HCT116 (cell line): ENCODE measurements around the gene GOLPH3L. TPM values are rescaled to one million over a fixed set of nuclear protein-coding genes. Genes with fewer than 3 reads are reported as not detected.

Experiments
- ATAC-seq: fragments of 200-7000 bp; cut with Tn5 transposase; 2 replicates; pipeline ENCODE4 v1.9.1; 2020; ENCODE audit warnings: mild to moderate bottlenecking, moderate library complexity
- BruUV-seq: library from RNA; stranded (reverse); fragments of 400-500 nt; replicated peaks from 2 replicates; lab custom pipeline; 2021; lab: Mats Ljungman, UMichigan
- CTCF ChIA-PET: fragments of 300-600 bp; sonication (Branson Sonifier 250); formaldehyde crosslinking; loops from one replicate; lab custom pipeline; 2021; ENCODE audit warnings: antibody characterized with exemption; lab: Charles Lee
- POLR2A ChIA-PET: fragments of 300-600, 350-600 bp; sonication (Branson Sonifier 250); formaldehyde crosslinking; loops from one replicate; lab custom pipeline; 2021; ENCODE audit warnings: antibody characterized with exemption; lab: Charles Lee
- RAD21 ChIA-PET, 2 experiments: fragments of 300-600 bp; sonication (Branson Sonifier 250); formaldehyde crosslinking; loops; one replicate each; lab custom pipeline; 2023; ENCODE audit warnings: low total read pairs in 2 of 2; ENCODE audit not compliant: uncharacterized antibody in 2 of 2, unreplicated experiment in 2 of 2, low non-redundant PET in 1 of 2; lab: Charles Lee
- DNase-seq: peaks from one replicate; pipeline ENCODE4 v3.0.0-alpha.2; 2010; ENCODE audit warnings: low read depth, low spot score
- H2AFZ ChIP-seq: fragments of 200-600 bp; shearing (Covaris generic), sonication (generic); 2 replicates; pipeline ENCODE4 v1.6.1; 2017; ENCODE audit warnings: low read depth, mixed run types, mixed read lengths, antibody characterized with exemption, low read length; ENCODE audit not compliant: poor library complexity, severe bottlenecking
- H3K27ac ChIP-seq: 2 replicates; pipeline ENCODE4 v1.5.1; 2012; ENCODE audit warnings: low read depth, low read length
- H3K27me3 ChIP-seq: fragments of 200-600 bp; sonication (generic); 2 replicates; pipeline ENCODE4 v1.6.1; 2016; ENCODE audit warnings: mixed run types, low read length, mixed read lengths; ENCODE audit not compliant: insufficient read depth
- H3K36me3 ChIP-seq, 2 experiments: fragments of 200-500 bp in 1 of 2; fragments of 200-600 bp in 1 of 2; sonication (Bioruptor generic) in 1 of 2; sonication (generic) in 1 of 2; 2 replicates each; pipeline versions ENCODE4 v1.5.1 to v1.6.1; 2014 to 2016; ENCODE audit warnings: low read length in 2 of 2, inconsistent platforms in 1 of 2, mixed read lengths in 1 of 2, mixed run types in 1 of 2; ENCODE audit not compliant: insufficient read depth in 2 of 2, control insufficient read depth in 1 of 2
- H3K4me1 ChIP-seq, 2 experiments: fragments of 200-600 bp in 1 of 2; sonication (generic) in 1 of 2; 2 replicates each; pipeline versions ENCODE4 v1.5.1 to v1.6.1; 2012 to 2017; ENCODE audit warnings: low read length in 2 of 2, inconsistent platforms in 1 of 2, mild to moderate bottlenecking in 1 of 2, mixed read lengths in 1 of 2, mixed run types in 1 of 2, moderate library complexity in 1 of 2; ENCODE audit not compliant: insufficient read depth in 2 of 2, control insufficient read depth in 1 of 2
- H3K4me2 ChIP-seq: fragments of 200-600 bp; sonication (generic); 2 replicates; pipeline ENCODE4 v1.6.1; 2017; ENCODE audit warnings: mixed run types, low read length, mixed read lengths
- H3K4me3 ChIP-seq, 2 experiments: fragments of 200-600 bp in 1 of 2; sonication (generic) in 1 of 2; replicated peaks in 1 of 2; 2 replicates each; pipeline ENCODE4 v1.5.1; 2011 to 2016; ENCODE audit warnings: low read length in 2 of 2, control low read depth in 1 of 2, low read depth in 1 of 2, mild to moderate bottlenecking in 1 of 2, mixed read lengths in 1 of 2, mixed run types in 1 of 2
- H3K79me2 ChIP-seq: fragments of 200-600 bp; sonication (generic); 2 replicates; pipeline ENCODE4 v1.6.1; 2017; ENCODE audit warnings: mild to moderate bottlenecking, mixed run types, low read length, moderate library complexity, mixed read lengths; ENCODE audit not compliant: insufficient read depth
- H3K9ac ChIP-seq: fragments of 200-600 bp; sonication (generic); 2 replicates; pipeline ENCODE4 v1.6.1; 2016; ENCODE audit warnings: low read length, mixed read lengths
- H3K9me2 ChIP-seq: fragments of 200-600 bp; sonication (generic), shearing (Covaris generic); 2 replicates; pipeline ENCODE4 v1.6.1; 2017; ENCODE audit warnings: mixed run types, mild to moderate bottlenecking, moderate library complexity; ENCODE audit not compliant: insufficient read depth
- H3K9me3 ChIP-seq, 2 experiments: fragments of 200-500 bp in 1 of 2; fragments of 200-600 bp in 1 of 2; sonication (Bioruptor generic) in 1 of 2; sonication (generic) in 1 of 2; 2 replicates each; pipeline ENCODE4 v1.6.1; 2014 to 2017; ENCODE audit warnings: low read length in 2 of 2, mixed read lengths in 2 of 2, inconsistent platforms in 1 of 2, low read depth in 1 of 2, mild to moderate bottlenecking in 1 of 2, mixed run types in 1 of 2, moderate library complexity in 1 of 2; ENCODE audit not compliant: control insufficient read depth in 1 of 2, insufficient read depth in 1 of 2
- H4K20me1 ChIP-seq: fragments of 200-600 bp; sonication (generic), shearing (Covaris generic); 2 replicates; pipeline ENCODE4 v1.6.1; 2017; ENCODE audit warnings: mixed run types, mild to moderate bottlenecking, moderate library complexity; ENCODE audit not compliant: insufficient read depth
- CBX3 ChIP-seq: IDR thresholded peaks from 2 replicates; pipeline ENCODE4 v1.6.1; 2012; ENCODE audit warnings: low read depth
- CEBPB ChIP-seq: IDR thresholded peaks from 2 replicates; pipeline ENCODE4 v1.6.1; 2012; ENCODE audit warnings: low read depth
- EGR1 ChIP-seq: IDR thresholded peaks from 2 replicates; pipeline ENCODE4 v1.6.1; 2012; ENCODE audit warnings: low read depth
- ELF1 ChIP-seq: IDR thresholded peaks from 2 replicates; pipeline ENCODE4 v1.6.1; 2012; ENCODE audit warnings: low read depth, borderline replicate concordance
- EZH2phosphoT487 ChIP-seq: fragments of 200-600 bp; IDR thresholded peaks from 2 replicates; pipeline ENCODE4 v1.6.1; 2018; ENCODE audit warnings: antibody characterized with exemption, borderline replicate concordance
- FOSL1 ChIP-seq: IDR thresholded peaks from 2 replicates; pipeline ENCODE4 v1.6.1; 2012; ENCODE audit warnings: low read depth
- JUND ChIP-seq: IDR thresholded peaks from 2 replicates; pipeline ENCODE4 v1.6.1; 2012
- MAX ChIP-seq: IDR thresholded peaks from 2 replicates; pipeline ENCODE4 v1.6.1; 2012
- POLR2A ChIP-seq: IDR thresholded peaks from 2 replicates; pipeline ENCODE4 v1.7.0; 2011; ENCODE audit warnings: borderline replicate concordance; ENCODE audit not compliant: insufficient read depth, insufficient read length; ENCODE audit errors: extremely low read depth
- POLR2AphosphoS5 ChIP-seq: IDR thresholded peaks from 2 replicates; pipeline ENCODE4 v1.6.1; 2011; ENCODE audit warnings: mild to moderate bottlenecking, low read depth, low read length, moderate library complexity
- RAD21 ChIP-seq: IDR thresholded peaks from 2 replicates; pipeline ENCODE4 v1.6.1; 2012; ENCODE audit warnings: low read depth, mild to moderate bottlenecking
- SIN3A ChIP-seq: IDR thresholded peaks from 2 replicates; pipeline ENCODE4 v1.6.1; 2012; ENCODE audit warnings: low read depth
- SP1 ChIP-seq: IDR thresholded peaks from 2 replicates; pipeline ENCODE4 v1.6.1; 2012; ENCODE audit warnings: low read depth
- SRF ChIP-seq: IDR thresholded peaks from 2 replicates; pipeline ENCODE4 v1.6.1; 2012; ENCODE audit warnings: low read depth
- TCF7L2 ChIP-seq: IDR thresholded peaks from 2 replicates; pipeline ENCODE4 v1.7.0; 2011; ENCODE audit warnings: borderline replicate concordance, inconsistent platforms; ENCODE audit not compliant: insufficient read depth, insufficient read length; ENCODE audit errors: extremely low read depth
- YY1 ChIP-seq: IDR thresholded peaks from 2 replicates; pipeline ENCODE4 v1.6.1; 2011; ENCODE audit warnings: low read length, low read depth, moderate library complexity, mild to moderate bottlenecking; ENCODE audit not compliant: insufficient replicate concordance; ENCODE audit errors: extremely low read depth
- ZNF274 ChIP-seq: fragments of 200-500 bp; sonication (Bioruptor generic); IDR thresholded peaks from 2 replicates; pipeline ENCODE4 v1.6.1; 2014; ENCODE audit warnings: mild to moderate bottlenecking, low read depth, low read length, inconsistent platforms
- intact Hi-C: fragments of 100-400 bp; cut with micrococcal nuclease; formaldehyde crosslinking; loops from 2 replicates; pipeline ENCODE4 v1.10.0; 2022
- total RNA-seq: library from RNA; stranded (reverse); gene quantifications from one replicate; pipeline ENCODE4 v1.2.1, GENCODE V29; 2021; ENCODE audit not compliant: unreplicated experiment
- TF ChIP-seq, protein P1 (sequence below), 3 experiments: fragments of 200-600 bp in 1 of 3; sonication (generic) in 1 of 3; IDR thresholded peaks in 2 of 3; conservative IDR thresholded peaks in 1 of 3; 2 replicates each; pipeline ENCODE4 v1.5.1; 2012 to 2017; ENCODE audit warnings: low read depth in 2 of 3, low read length in 2 of 3, antibody characterized with exemption in 1 of 3, borderline replicate concordance in 1 of 3, control low read depth in 1 of 3, mild to moderate bottlenecking in 1 of 3, mixed read lengths in 1 of 3, mixed run types in 1 of 3, moderate library complexity in 1 of 3; ENCODE audit not compliant: insufficient read depth in 1 of 3
- TF ChIP-seq, protein P2 (sequence below): IDR thresholded peaks from 2 replicates; pipeline ENCODE4 v1.6.1; 2011; ENCODE audit warnings: mild to moderate bottlenecking, low read length, moderate library complexity; ENCODE audit not compliant: insufficient replicate concordance; ENCODE audit errors: extremely low read depth

GOLPH3L gene
- total RNA-seq, 1 experiment from 2014 or later = 28.0 TPM

- no peak overlapping the region for H3K4me2 ChIP-seq
- H3K27me3 ChIP-seq = no peaks in the 10 kb centered on the region
- H3K27ac ChIP-seq = no peak overlapping the region
- ChIA-PET CTCF (no interaction called here), RAD21 (no interaction called here), POLR2A (no interaction called here)
- no peak overlapping the region for H3K9ac ChIP-seq
- BruUV-seq = no TSS peak
- no peaks in the 10 kb centered on the region for H3K9me2 ChIP-seq
- H4K20me1 ChIP-seq = no peaks in the 10 kb centered on the region
- no peaks in the 10 kb centered on the region for H3K9me3 ChIP-seq
- H2AFZ ChIP-seq = no peak overlapping the region
- peaks cover 7 to 8% of the 10 kb centered on the region in 2 experiments for H3K4me1 ChIP-seq
- intact Hi-C loops = no loop called here
- no peak for DNase-seq
- no peaks in the 10 kb centered on the region for H3K79me2 ChIP-seq
- TF ChIP-seq YY1 (no peak), EZH2phosphoT487 (no peak), ZNF274 (no peak), JUND (no peak), MAX (no peak), RAD21 (no peak), TCF7L2 (no peak), POLR2AphosphoS5 (no peak), FOSL1 (no peak), EGR1 (no peak), POLR2A (no peak), CBX3 (no peak), SP1 (no peak), ELF1 (no peak), SIN3A (no peak), CEBPB (no peak), SRF (no peak)
- TF ChIP-seq, protein P1, sequence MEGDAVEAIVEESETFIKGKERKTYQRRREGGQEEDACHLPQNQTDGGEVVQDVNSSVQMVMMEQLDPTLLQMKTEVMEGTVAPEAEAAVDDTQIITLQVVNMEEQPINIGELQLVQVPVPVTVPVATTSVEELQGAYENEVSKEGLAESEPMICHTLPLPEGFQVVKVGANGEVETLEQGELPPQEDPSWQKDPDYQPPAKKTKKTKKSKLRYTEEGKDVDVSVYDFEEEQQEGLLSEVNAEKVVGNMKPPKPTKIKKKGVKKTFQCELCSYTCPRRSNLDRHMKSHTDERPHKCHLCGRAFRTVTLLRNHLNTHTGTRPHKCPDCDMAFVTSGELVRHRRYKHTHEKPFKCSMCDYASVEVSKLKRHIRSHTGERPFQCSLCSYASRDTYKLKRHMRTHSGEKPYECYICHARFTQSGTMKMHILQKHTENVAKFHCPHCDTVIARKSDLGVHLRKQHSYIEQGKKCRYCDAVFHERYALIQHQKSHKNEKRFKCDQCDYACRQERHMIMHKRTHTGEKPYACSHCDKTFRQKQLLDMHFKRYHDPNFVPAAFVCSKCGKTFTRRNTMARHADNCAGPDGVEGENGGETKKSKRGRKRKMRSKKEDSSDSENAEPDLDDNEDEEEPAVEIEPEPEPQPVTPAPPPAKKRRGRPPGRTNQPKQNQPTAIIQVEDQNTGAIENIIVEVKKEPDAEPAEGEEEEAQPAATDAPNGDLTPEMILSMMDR (IDR thresholded peaks at IDR 0.05 in 2 of 3, conservative IDR thresholded peaks at IDR 0.05 in 1 of 3; ENCODE audit: borderline replicate concordance in 1 of 3, insufficient read depth in 1 of 3, low read depth in 2 of 3, low read length in 2 of 3) = no peak
- TF ChIP-seq, protein P2, sequence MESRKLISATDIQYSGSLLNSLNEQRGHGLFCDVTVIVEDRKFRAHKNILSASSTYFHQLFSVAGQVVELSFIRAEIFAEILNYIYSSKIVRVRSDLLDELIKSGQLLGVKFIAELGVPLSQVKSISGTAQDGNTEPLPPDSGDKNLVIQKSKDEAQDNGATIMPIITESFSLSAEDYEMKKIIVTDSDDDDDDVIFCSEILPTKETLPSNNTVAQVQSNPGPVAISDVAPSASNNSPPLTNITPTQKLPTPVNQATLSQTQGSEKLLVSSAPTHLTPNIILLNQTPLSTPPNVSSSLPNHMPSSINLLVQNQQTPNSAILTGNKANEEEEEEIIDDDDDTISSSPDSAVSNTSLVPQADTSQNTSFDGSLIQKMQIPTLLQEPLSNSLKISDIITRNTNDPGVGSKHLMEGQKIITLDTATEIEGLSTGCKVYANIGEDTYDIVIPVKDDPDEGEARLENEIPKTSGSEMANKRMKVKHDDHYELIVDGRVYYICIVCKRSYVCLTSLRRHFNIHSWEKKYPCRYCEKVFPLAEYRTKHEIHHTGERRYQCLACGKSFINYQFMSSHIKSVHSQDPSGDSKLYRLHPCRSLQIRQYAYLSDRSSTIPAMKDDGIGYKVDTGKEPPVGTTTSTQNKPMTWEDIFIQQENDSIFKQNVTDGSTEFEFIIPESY = no peak
- ATAC-seq = no peak
- peaks cover 4 to 8% of the 10 kb centered on the region in 2 experiments; a peak in 3 of 4 replicates for H3K36me3 ChIP-seq
- H3K4me3 ChIP-seq = no peak overlapping the region
These were observed 47.4 kb downstream of the GOLPH3L start for GRCh38 chr1:150649441-150650075.
